ENCODE data around the gene NFATC4. TPM values are rescaled to one million over a fixed set of nuclear protein-coding genes. Genes with fewer than 3 reads are reported as not detected.
A peak's percentile ranks its signal among the peaks of the same experiment; 100 is the strongest.

Gene NFATC4
- total and polyA plus RNA-seq, 2 experiments from 2014 or later, result 20.9 to 26.6 TPM

- Mint-ChIP-seq H3K4me3 (peak overlapping the region; percentile 74), H3K4me1 (peaks cover 23% of the 10 kb centered on the region), H3K9me3 (no peaks in the 10 kb centered on the region; the same call in 2 of the 3 replicates), H3K27ac (peak overlapping the region; percentile 47; the same call in 1 of the 2 replicates), H3K36me3 (ENCODE audit: low read depth) (no peaks in the 10 kb centered on the region; the same call in 2 of the 3 replicates), H3K27me3 (ENCODE audit: insufficient read depth, low read depth, poor library complexity) (peaks cover 79% of the 10 kb centered on the region)
- DNase-seq (ENCODE audit: low spot score) (peak; percentile 91), ATAC-seq (peak; percentile 75)
- Histone ChIP-seq H3K27me3 (ENCODE audit: insufficient read depth) (peaks cover 85% of the 10 kb centered on the region), H3K36me3 (ENCODE audit: insufficient read depth) (no peaks in the 10 kb centered on the region), H3K9me2 (ENCODE audit: insufficient read depth) (no peaks in the 10 kb centered on the region), H3F3A (replicated peaks; ENCODE audit: low read depth) (0 out of 2 replicates have a peak, but pooled peaks cover 8% of the 10 kb centered on the region), H2AFZ (peak overlapping the region; percentile 100), H3K4me1 (ENCODE audit: insufficient read depth) (peaks cover 26% of the 10 kb centered on the region; the same call in 1 of the 2 replicates), H3K27ac (ENCODE audit: low read depth) (no peak overlapping the region), H4K20me1 (replicated peaks; ENCODE audit: insufficient read depth) (no peaks in the 10 kb centered on the region; the same call in 1 of the 2 replicates), H3K4me2 (peak overlapping the region; percentile 92), H3K79me2 (replicated peaks; ENCODE audit: insufficient read depth) (no peaks in the 10 kb centered on the region), H3K4me3 (peak overlapping the region; percentile 80)
- peak; percentile 38; the same call in 1 of the 2 replicates for TF ChIP-seq POLR2AphosphoS5 (IDR thresholded peaks at IDR 0.05; ENCODE audit: low read depth)
- TF ChIP-seq JUNB (IDR thresholded peaks at IDR 0.05; ENCODE audit: unreplicated experiment), result no peak
- TF ChIP-seq CTCF (conservative IDR thresholded peaks at IDR 0.05; ENCODE audit: low read depth in 2 of 2), result peak; percentile 70 to 72
- no peak for TF ChIP-seq ETS1 (IDR thresholded peaks at IDR 0.05)
- TF ChIP-seq ZNF462 (CRISPR knock-in tag; IDR thresholded peaks at IDR 0.05), result no peak
- TF ChIP-seq NANOG (IDR thresholded peaks at IDR 0.05; ENCODE audit: borderline replicate concordance), result no peak
- TF ChIP-seq ZNF331 (CRISPR knock-in tag; IDR thresholded peaks at IDR 0.05; ENCODE audit: low read depth), result no peak
These were observed 35.6 kb upstream of the NFATC4 start for GRCh38 chr14:24332268-24332993.

All from GM23338 (cell line).